Psoas muscle (tissue), 8 donors: ENCODE data around the gene TANC1. TPM values are rescaled to one million over a fixed set of nuclear protein-coding genes. Genes with fewer than 3 reads are reported as not detected.

ENCODE experiments used
- ATAC-seq, 4 donors: fragments of 200-7000 bp; cut with Tn5 transposase; one replicate each; pipeline ENCODE4 v1.9.1; 2020; ENCODE audit warnings: moderate library complexity in 3 of 4, mild to moderate bottlenecking in 2 of 4
- DNase-seq, 2 donors: peaks; one replicate each; pipeline ENCODE4 v3.0.0-alpha.2; 2020
- H3K27ac ChIP-seq: fragments of 200-600 bp; one replicate; pipeline ENCODE4 v1.8.0; 2022
- H3K27me3 ChIP-seq, 3 donors: fragments of 200-600 bp in 1 of 3; one replicate each; pipeline versions ENCODE4 v1.6.1 to v1.8.0; 2013 to 2022; ENCODE audit warnings: low read length in 2 of 3, mild to moderate bottlenecking in 2 of 3, moderate library complexity in 1 of 3; ENCODE audit not compliant: insufficient read depth in 3 of 3
- H3K36me3 ChIP-seq, 2 donors: fragments of 200-600 bp in 1 of 2; one replicate each; pipeline versions ENCODE4 v1.6.1 to v1.8.0; 2013 to 2022; ENCODE audit warnings: low read depth in 1 of 2, mild to moderate bottlenecking in 1 of 2, moderate library complexity in 1 of 2; ENCODE audit not compliant: insufficient read depth in 1 of 2
- H3K4me1 ChIP-seq: fragments of 200-600 bp; one replicate; pipeline ENCODE4 v1.8.0; 2022
- H3K4me3 ChIP-seq: fragments of 200-600 bp; one replicate; pipeline ENCODE4 v1.8.0; 2022; ENCODE audit warnings: mild to moderate bottlenecking
- H3K9me3 ChIP-seq: fragments of 200-600 bp; one replicate; pipeline ENCODE4 v1.8.0; 2022
- CTCF ChIP-seq: fragments of 200-600 bp; IDR thresholded peaks from one replicate; pipeline ENCODE4 v1.8.0; 2022; ENCODE audit warnings: antibody characterized with exemption
- WGBS, 3 donors: extraction: QIAGEN DNeasy Blood & Tissue Kit; methylation state at CpG; one replicate each; pipeline versions ENCODE4 v1.1.6 to v1.1.7; 2013; 5-methylcytosine and 5-hydroxymethylcytosine counted together
- intact Hi-C, 2 donors: fragments of 100-400 bp; cut with DNase I; formaldehyde crosslinking; loops; one replicate each; pipeline versions ENCODE4 v1.11.0 to v1.14.2; 2022
- polyA plus RNA-seq, 3 donors: library from polyadenylated mRNA; stranded (reverse); fragments of 200-250 nt; gene quantifications; one replicate each; pipeline ENCODE4 v1.2.3, GENCODE V29; 2013
- total RNA-seq, 4 donors: library from RNA; stranded (reverse); fragmentation: NEBNext Ultra II Directional in 2 of 4; extraction: Animal tissue kit (Norgen Biotek cat#: 25700) in 2 of 4; gene quantifications; one replicate each; pipeline versions ENCODE4 v1.2.1 to v1.2.4, GENCODE V29; 2021 to 2023
- donor health status: healthy with polysubstance abuse.
- donor health status: DM: no; HTN: no; CAD: no; lungs with moderate emphysema.
- donor health status: Bipolar disorder and iron deficiency.
- donor health status: healthy.
- donor health status: DM: yes; HTN: yes; CAD: no.
- donor health status: DM: no; HTN: no; CAD: no.
- donor health status: DM: no; HTN: no; CAD: no.
- donor health status: DM: yes; HTN: yes; CAD: no.

The TANC1 gene
- total and polyA plus RNA-seq, 7 donors: 1.9 to 7.5 (median 3.2) TPM

- TF ChIP-seq CTCF: no peak
- Histone ChIP-seq H3K27ac (no peak overlapping the region), H3K9me3 (no peaks in the 10 kb centered on the region), H3K4me3 (no peak overlapping the region), H3K36me3 (no peaks in the 10 kb centered on the region), H3K4me1 (peaks cover 13% of the 10 kb centered on the region), H3K27me3 (no peaks in the 10 kb centered on the region)
- no peak for DNase-seq
- 73 to 76% (median 74%) methylated on average over 5 of the region's 5 CpGs for WGBS, 3 donors
- no peak for ATAC-seq
- intact Hi-C loops: no loop called here
These were observed 20.1 kb downstream of the TANC1 start for GRCh38 chr2:158988501-158988900.

GRCh38 chr2:158989165-158989564 is 20.7 kb downstream of the TANC1 start:
- DNase-seq (no peak), ATAC-seq (no peak)
- no peak for TF ChIP-seq CTCF
- peaks cover 13% of the 10 kb centered on the region for H3K4me1 ChIP-seq
- no peaks in the 10 kb centered on the region for H3K36me3 ChIP-seq
- intact Hi-C loops: no loop called here
- no peaks in the 10 kb centered on the region for H3K9me3 ChIP-seq
- 86 to 96% (median 93%) methylated on average over 5 of the region's 5 CpGs for WGBS, 3 donors
- no peak overlapping the region for H3K4me3 ChIP-seq
- H3K27ac ChIP-seq: no peak overlapping the region
- no peaks in the 10 kb centered on the region for H3K27me3 ChIP-seq

- Histone ChIP-seq H3K9me3 (no peaks in the 10 kb centered on the region), H3K27ac (no peak overlapping the region), H3K4me3 (no peak overlapping the region), H3K36me3 (no peaks in the 10 kb centered on the region), H3K4me1 (no peaks in the 10 kb centered on the region), H3K27me3 (peaks cover 0 to under 1% (median 0%) of the 10 kb centered on the region in 3 donors)
- intact Hi-C loops: no loop called here
- ATAC-seq (no peak), DNase-seq (no peak)
- TF ChIP-seq CTCF: no peak
- WGBS, 3 donors: 95 to 97% (median 96%) methylated on average over 6 of the region's 6 CpGs
These were observed 22.2 kb downstream of the TANC1 start for GRCh38 chr2:158990397-158991214.

GRCh38 chr2:158993030-158993429 is 24.6 kb downstream of the TANC1 start:
- Histone ChIP-seq H3K27ac (no peak overlapping the region), H3K36me3 (no peaks in the 10 kb centered on the region), H3K4me1 (no peaks in the 10 kb centered on the region), H3K4me3 (no peak overlapping the region), H3K9me3 (no peaks in the 10 kb centered on the region), H3K27me3 (peaks cover 0 to 1% (median 0%) of the 10 kb centered on the region in 3 donors)
- DNase-seq (no peak), ATAC-seq (no peak)
- intact Hi-C loops: no loop called here
- WGBS, 3 donors: 91 to 93% (median 92%) methylated on average over 5 of the region's 5 CpGs
- no peak for TF ChIP-seq CTCF
